ENCODE data around the gene PNPLA5.

The PNPLA5 gene

DNA sequence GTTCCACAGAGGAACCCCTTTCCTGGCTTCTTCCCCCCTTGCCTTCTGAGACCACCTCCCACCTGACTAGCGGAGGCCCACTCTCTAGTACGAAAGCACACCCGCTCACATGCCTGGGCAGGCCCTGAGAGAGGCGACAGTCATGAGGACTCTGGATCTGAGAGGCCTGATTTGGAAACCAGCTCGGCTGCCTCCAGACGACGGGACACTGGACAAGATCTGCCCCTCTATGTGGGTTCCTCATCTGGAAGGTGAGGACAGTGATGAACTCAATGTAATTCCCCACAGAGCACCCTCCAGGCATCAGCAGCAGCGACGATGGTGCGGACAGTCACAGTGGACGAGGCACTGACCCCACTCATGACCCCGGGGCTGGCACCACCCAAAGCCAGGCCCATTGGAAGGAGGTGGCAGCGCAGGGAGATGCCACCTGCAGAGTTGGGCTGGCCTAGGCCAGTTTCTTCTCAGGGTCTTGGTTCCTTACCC, 37.0 kb downstream of the PNPLA5 start:
- no peak for DNase-seq (ENCODE audit: low read depth)

- DNase-seq (ENCODE audit: low read depth), result no peak
These were observed 37.6 kb downstream of the PNPLA5 start for GRCh38 chr22:43854121-43854785.

GRCh38 chr22:43853328-43853931, 38.4 kb downstream of the PNPLA5 start:
- DNase-seq (ENCODE audit: low read depth), result no peak

DNA sequence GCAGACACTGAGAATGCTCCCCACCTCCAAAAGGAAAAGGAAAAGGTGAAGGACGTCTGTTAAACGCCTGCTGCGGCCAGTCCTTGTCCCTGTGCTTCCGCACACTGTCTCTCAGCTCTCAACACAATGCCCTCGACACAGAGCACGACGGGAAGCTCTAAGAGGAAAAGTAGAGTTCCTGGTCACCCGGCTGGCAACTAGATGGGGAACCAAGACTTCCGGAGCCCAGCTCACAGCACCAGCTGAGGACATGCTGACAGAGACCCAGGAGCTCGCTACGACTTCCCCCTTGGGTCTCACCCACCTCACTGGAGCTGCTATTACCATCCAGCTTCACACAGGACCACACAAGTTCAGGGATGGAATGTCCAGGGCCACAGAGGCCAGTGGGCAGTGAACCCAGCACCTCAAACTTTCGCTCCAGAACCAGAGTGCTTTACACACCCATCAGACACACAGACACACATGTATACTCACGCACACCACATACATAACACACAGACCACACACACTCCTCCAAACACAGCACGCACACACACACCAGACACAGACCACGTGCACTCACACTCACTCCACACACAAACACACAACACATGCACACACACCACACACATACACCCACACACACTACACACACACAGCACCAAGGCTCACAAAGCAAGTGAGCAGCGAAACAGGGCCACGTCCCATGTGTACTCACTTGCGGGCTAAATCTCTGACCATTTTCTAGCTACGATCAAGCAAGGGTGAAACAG, 39.1 kb downstream of the PNPLA5 start:
- no peak for DNase-seq (ENCODE audit: low read depth)

- DNase-seq (ENCODE audit: low read depth), result no peak
These were observed 39.9 kb downstream of the PNPLA5 start for GRCh38 chr22:43851979-43852307.

GRCh38 chr22:43851058-43851978, 40.5 kb downstream of the PNPLA5 start:
- no peak for DNase-seq (ENCODE audit: low read depth)

GRCh38 chr22:43850529-43850928, 41.3 kb downstream of the PNPLA5 start:
- DNase-seq (ENCODE audit: low read depth), result no peak

- DNase-seq (ENCODE audit: low read depth), result no peak
These were observed 42.1 kb downstream of the PNPLA5 start for GRCh38 chr22:43849731-43850130.

DNA sequence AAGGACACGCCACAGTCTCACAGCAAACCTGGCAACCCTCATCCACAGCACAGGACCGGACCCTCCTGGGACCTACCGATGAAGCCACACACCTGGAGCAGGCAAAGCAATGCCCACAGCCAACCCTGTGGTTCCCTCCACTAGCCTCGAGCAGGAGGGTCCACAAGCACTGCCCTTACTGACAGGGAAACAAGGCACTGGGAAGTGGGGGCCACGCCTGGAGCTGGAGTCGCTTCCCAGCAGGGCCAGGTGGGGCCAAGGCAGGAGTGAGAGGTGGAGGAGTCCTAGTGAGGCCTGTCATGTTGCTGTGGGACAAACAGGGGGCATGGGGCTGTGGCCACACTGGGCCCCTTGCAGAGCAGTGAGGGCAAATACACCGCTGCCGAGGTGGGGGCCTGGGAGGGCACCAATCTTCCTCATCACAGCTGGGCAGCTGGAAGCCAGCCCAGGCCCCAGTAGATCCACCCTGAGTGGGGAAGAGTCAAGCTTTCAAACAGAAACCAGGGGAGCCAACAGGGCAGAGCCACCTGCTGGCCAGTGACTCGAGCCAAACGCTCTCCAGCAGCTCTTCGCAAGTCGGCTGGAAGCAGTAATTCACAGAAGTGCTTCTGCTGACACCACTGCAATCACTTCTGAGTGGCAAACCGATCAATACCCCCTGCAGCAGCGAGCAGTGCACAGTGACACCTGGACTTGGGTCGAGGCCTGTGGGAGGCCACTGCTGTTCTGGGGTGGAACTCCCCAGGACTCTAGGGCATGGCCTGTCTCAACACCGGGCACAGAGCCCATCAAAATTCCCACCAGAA, 43.2 kb downstream of the PNPLA5 start:
- no peak for DNase-seq (ENCODE audit: low read depth)

DNA sequence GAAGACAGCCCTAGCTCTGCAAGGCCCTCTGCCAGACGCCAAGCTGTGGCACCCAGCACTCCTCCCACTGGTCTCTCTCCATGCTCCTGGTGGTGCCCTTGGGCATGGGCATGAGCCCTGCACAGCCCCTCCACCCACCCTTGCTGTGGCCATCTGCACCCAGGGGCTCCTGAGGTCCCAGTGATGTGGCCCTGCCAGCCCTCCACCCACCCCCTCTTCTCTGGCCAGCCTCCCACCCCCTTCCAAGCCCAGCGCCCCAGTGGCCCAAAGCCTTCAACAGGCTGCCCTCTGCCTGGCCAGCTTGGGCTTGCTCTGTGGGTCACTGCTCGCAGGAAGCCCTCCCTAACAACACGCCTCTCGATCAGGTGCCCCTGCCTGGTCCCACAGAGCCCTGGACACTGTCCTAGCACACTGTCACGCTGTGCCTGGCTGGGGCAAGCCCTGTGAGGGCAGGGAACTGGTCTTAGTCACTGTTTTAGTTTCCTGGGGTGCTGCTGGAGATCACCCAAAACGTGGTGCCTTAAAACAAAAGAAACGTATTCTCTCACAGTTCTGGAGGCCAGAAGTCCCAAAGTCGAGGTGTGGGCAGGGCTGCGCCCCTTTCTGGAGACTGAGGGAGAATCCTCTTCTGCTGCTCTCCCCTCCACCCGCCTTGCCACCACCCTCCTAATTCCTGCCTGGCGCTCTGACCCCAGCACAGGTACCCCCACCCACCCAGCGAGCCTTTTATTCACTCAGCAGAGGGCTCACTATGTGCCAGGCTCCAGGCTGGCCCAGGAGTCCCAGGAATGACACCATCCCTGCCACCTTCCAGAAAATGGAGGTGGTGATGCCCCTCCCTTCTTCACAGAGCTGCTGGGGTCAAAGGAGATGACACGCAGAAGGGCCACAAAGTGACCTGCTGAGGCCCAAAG, 44.2 kb downstream of the PNPLA5 start:
- no peak for DNase-seq (ENCODE audit: low read depth)

DNA sequence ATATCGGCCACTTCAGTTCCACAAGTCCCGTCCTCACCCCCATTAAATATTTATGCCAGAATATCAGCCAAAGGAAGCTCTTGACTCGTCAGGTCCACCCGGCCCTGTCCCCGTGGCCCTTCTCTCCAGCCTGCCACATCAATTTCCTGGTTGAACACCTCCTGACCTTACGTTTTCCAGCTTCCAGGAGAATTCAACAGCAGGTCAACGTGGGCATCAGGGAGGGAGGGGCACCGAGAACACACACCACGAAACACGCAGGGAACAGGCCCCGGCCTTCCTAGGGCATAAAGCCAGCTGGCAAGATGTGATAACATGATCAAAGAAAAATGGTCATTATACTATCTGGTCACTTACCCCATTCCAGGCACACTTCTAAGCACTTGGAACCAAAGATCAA, 44.8 kb downstream of the PNPLA5 start:
- no peak for DNase-seq (ENCODE audit: low read depth)

- no peak for DNase-seq (ENCODE audit: low read depth)
These were observed 45.8 kb downstream of the PNPLA5 start for GRCh38 chr22:43845981-43846380.

DNA sequence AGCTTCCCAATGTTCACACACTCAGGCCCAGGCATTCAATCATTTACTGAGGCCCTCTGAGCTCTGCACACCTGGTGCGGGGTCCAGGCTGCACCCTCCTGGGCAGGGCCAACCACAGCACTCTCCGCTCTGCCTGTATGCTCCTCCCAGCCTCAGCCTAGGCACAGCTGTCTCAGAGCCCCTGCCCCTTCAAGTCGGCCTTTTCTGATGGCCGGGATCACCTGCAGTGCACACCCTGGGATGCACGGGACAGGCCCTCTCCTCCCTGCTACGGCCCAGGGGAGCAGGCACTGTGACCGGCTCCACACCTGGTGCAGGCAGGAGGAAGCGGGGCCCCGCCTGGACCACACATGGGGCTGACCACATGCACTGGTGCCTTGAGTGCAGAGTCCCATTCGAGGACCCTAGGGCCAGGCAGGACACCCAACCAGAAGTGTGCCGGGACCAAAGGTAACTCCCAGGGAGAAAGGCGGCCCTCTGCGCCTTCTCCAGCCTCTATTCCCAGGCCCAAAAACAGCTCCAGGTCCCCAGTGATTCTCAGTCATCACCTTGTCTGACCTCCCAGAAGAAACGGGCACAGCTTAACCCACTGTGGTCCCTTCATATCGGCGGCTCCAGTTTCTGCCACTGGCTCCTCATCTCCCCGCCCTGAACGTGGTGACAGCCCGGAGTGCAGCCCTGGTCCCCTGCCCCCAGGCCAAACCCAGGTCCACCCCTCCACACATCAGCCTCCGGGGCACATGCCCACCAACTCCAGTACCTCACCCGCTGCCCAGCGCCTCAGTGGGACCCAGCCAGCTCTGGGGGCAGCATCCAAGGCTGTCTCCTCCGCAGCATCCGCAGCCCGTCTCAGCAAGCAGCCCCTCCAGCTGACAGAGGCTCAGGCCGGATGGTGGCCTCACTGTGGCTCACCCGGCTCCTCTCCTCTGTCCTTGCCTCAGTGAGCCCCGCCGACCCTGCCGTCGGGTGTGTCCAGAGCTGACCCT, 47.0 kb downstream of the PNPLA5 start:
- no peak for DNase-seq (ENCODE audit: low read depth)

- no peak for DNase-seq (ENCODE audit: low read depth)
These were observed 47.9 kb downstream of the PNPLA5 start for GRCh38 chr22:43843783-43844530.

DNA sequence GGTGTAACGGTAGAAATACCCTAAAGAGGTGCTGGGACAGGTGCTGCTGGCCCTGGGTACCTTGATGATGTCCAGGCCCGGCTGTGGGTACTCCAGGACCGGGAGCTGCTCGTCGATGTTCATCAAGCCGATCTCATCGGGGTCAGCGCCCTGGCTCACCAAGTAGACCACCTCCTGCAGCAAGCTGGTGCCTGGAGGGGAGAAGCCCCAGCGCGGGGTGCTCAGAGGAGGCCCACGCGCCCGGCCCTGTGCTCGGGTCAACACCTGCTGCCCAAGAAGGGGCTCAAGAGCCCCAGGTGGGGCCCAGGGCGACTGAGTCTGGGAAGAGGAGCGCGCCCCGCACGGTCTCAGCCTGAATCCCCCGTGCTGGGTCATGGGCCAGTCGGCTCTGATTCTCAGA, 50.1 kb downstream of the PNPLA5 start:
- no peak for DNase-seq (ENCODE audit: low read depth)

DNA sequence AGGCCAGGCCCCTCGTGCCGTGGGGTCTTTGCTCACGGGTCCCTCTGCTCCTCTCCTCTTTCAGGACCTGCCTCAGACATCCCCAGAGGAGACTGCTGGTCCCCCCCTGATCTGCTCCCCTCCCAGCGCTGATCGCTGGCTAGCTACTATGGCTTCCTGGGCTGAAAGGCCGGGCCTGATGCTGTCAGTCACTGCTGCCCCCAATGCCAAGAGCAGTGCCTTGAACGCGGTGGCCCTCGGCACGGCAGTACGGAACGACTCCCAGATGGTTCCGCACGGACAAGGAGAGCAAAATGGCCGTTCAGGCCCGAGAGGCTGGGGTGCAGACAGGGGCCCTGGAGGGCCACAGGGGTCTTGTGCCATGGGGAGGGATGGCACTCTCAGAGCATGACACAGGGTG, 51.0 kb downstream of the PNPLA5 start:
- no peak for DNase-seq (ENCODE audit: low read depth)

DNA sequence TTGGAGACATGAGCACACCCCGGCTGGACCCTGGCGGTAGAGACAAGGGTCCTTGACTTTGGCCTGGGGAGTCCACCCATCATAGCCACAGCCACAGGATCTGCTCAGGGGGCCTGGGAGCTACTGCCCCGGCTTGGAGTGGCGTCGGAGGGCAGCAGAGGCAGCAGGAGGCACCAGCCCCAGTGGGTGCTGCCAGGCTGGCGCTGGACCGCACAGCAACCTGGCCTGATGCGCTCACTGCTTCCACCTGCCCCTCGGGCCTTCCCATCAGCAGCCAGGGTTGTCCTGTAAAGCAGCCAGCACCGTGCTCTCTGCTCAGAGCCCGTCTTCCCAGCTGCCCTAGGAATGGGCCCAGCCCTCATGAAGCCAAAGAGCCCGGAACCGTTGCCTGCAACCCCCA, 51.4 kb downstream of the PNPLA5 start:
- DNase-seq (ENCODE audit: low read depth), result no peak

DNA sequence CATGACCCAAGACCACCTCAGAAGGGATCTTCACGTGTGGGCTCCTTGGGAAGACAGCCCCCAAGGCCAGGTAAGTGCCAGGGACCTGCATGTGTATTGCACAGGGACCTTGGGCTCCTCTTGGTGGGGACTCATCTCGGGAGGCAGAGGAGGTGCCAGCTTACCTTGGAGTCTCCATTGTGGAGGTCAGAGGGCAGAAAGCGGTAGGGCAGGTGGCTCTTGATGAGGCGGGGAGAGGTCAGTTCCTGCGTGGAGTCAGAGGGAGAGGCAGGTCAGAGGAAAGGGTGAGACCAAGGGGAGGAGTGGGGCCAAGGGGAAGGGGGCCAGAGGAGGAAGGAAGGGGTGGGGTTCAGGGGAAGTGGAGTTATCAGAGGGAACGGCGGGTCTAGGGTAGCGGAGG, 52.0 kb downstream of the PNPLA5 start:
- no peak for DNase-seq (ENCODE audit: low read depth)
